K562 (cell line): ENCODE data around the gene UBR1. TPM values are rescaled to one million over a fixed set of nuclear protein-coding genes. Genes with fewer than 3 reads are reported as not detected.

ENCODE experiments used
- ARNT ChIP-seq, 2 experiments: fragments of 450-650 bp; IDR thresholded peaks; 2 replicates each; pipeline ENCODE4 v1.6.1; 2016; ENCODE audit warnings: mild to moderate bottlenecking in 1 of 2
- ATF1 ChIP-seq, 2 experiments: fragments of 450-650 bp in 1 of 2; IDR thresholded peaks; 2 replicates each; pipeline ENCODE4 v1.6.1; 2016; ENCODE audit warnings: missing compliant biosample characterization in 1 of 2, missing genetic modification characterization in 1 of 2
- CBX8 ChIP-seq: fragments of 200-600 bp; sonication (generic); IDR thresholded peaks from 2 replicates; pipeline ENCODE4 v1.6.1; 2012; ENCODE audit warnings: borderline replicate concordance, mixed run types, low read depth, mild to moderate bottlenecking, moderate library complexity, mixed read lengths, low read length, control low read depth, inconsistent platforms; ENCODE audit not compliant: poor library complexity, severe bottlenecking; ENCODE audit errors: extremely low read depth
- CHCHD3 ChIP-seq: fragments of 250-450 bp; sonication (Bioruptor Pico); IDR thresholded peaks from 2 replicates; pipeline ENCODE4 v2.1.2; 2022; ENCODE audit warnings: mild to moderate bottlenecking
- CREBBP ChIP-seq: IDR thresholded peaks from one replicate; pipeline ENCODE4 v1.6.1; 2012; ENCODE audit warnings: low read depth, mild to moderate bottlenecking, control low read depth, inconsistent platforms, low read length
- ELF2 ChIP-seq: fragments of 250-450 bp; sonication (Bioruptor Pico); IDR thresholded peaks from 2 replicates; pipeline ENCODE4 v1.5.0; 2021; ENCODE audit warnings: mild to moderate bottlenecking
- ILK ChIP-seq: fragments of 450-650 bp; IDR thresholded peaks from 2 replicates; pipeline ENCODE4 v1.6.1; 2016; ENCODE audit warnings: missing genetic modification characterization, low read depth, mild to moderate bottlenecking, missing compliant biosample characterization, moderate library complexity, borderline replicate concordance
- LEF1 ChIP-seq: fragments of 450-650 bp; IDR thresholded peaks from 2 replicates; pipeline ENCODE4 v1.6.1; 2016; ENCODE audit warnings: mild to moderate bottlenecking
- MAFG ChIP-seq: fragments of 450-650 bp; conservative IDR thresholded peaks from 2 replicates; pipeline ENCODE4 v1.6.1; 2016; ENCODE audit warnings: missing genetic modification characterization, missing compliant biosample characterization
- NCOA6 ChIP-seq: fragments of 450-650 bp; IDR thresholded peaks from 2 replicates; pipeline ENCODE4 v1.6.1; 2017; ENCODE audit warnings: mild to moderate bottlenecking
- PRPF4 ChIP-seq: fragments of 200-400 bp; formaldehyde crosslinking; IDR thresholded peaks from one replicate; pipeline ENCODE4 v1.6.1; 2017; ENCODE audit warnings: low read length, low read depth, mild to moderate bottlenecking; ENCODE audit not compliant: insufficient read depth, poor library complexity, severe bottlenecking
- SAFB ChIP-seq: fragments of 200-400 bp; formaldehyde crosslinking; IDR thresholded peaks from 2 replicates; pipeline ENCODE4 v1.6.1; 2017; ENCODE audit warnings: low read depth, low read length, borderline replicate concordance
- SNIP1 ChIP-seq: fragments of 450-650 bp; IDR thresholded peaks from 2 replicates; pipeline ENCODE4 v1.7.1; 2017; ENCODE audit warnings: low read depth, mild to moderate bottlenecking
- STAT5B ChIP-seq: fragments of 250-450 bp; sonication (Bioruptor Pico); IDR thresholded peaks from 2 replicates; pipeline ENCODE4 v1.8.0; 2021; ENCODE audit warnings: mild to moderate bottlenecking, inconsistent platforms
- TBP ChIP-seq: optimal IDR thresholded peaks from 2 replicates; pipeline ENCODE3; 2011; ENCODE audit warnings: low read depth, low read length, improper control_type of control experiment
- TCF7L2 ChIP-seq: fragments of 150-350 bp; IDR thresholded peaks from 2 replicates; pipeline ENCODE4 v1.6.1; 2016; ENCODE audit warnings: low read depth, mild to moderate bottlenecking, low read length, moderate library complexity
- U2AF2 ChIP-seq: fragments of 200-400 bp; formaldehyde crosslinking; optimal IDR thresholded peaks from 2 replicates; pipeline ENCODE3; 2017; ENCODE audit warnings: low read depth, mild to moderate bottlenecking, low read length
- ZNF316 ChIP-seq: fragments of 450-650 bp; IDR thresholded peaks from 2 replicates; pipeline ENCODE4 v1.6.1; 2016
- ZNF551 ChIP-seq: fragments of 250-450 bp; sonication (Bioruptor Pico); IDR thresholded peaks from 2 replicates; pipeline ENCODE4 v1.5.0; 2021; ENCODE audit warnings: mild to moderate bottlenecking, moderate library complexity
- polyA plus RNA-seq, 8 experiments: library from polyadenylated mRNA; depleted of rRNA in 4 of 8; stranded (reverse) in 5 of 8; unstranded in 3 of 8; fragments of >200 nt; fragmentation: Nextera tagmentation in 2 of 8; fragmentation: Illumina TruSeq in 1 of 8; extraction: Ambion mirVana in 2 of 8; extraction: Trizol in 1 of 8; gene quantifications; 2 replicates each; pipeline versions ENCODE4 v1.2.1 to v1.2.3, GENCODE V29; 2011 to 2014; ENCODE audit warnings: inconsistent platforms in 1 of 8, missing spikeins in 1 of 8
- total RNA-seq, 7 experiments: library from RNA; depleted of rRNA in 6 of 7; stranded (reverse); fragments of >200 nt in 6 of 7; fragmentation: Illumina TruSeq in 2 of 7; extraction: Trizol in 2 of 7; gene quantifications; 2 replicates each; pipeline versions ENCODE4 v1.2.1 to v1.2.3, GENCODE V29; 2011 to 2021; ENCODE audit warnings: low replicate concordance in 1 of 7
- TF ChIP-seq, protein P1 (sequence below): IDR thresholded peaks from 2 replicates; pipeline ENCODE4 v1.6.1; 2016; ENCODE audit warnings: missing genetic modification characterization, missing compliant biosample characterization
- TF ChIP-seq, protein P2 (sequence below): sonication (generic); formaldehyde crosslinking; IDR thresholded peaks from 2 replicates; pipeline ENCODE4 v1.8.0; 2022; ENCODE audit warnings: mild to moderate bottlenecking, missing genetic modification reagents
- TF ChIP-seq, protein P3 (sequence below): fragments of 450-650 bp; IDR thresholded peaks from 2 replicates; pipeline ENCODE4 v1.6.1; 2016; ENCODE audit warnings: missing biosample characterization, missing genetic modification characterization
- TF ChIP-seq, protein P4 (sequence below): sonication (generic); formaldehyde crosslinking; IDR thresholded peaks from 2 replicates; pipeline ENCODE4 v1.9.0; 2022; ENCODE audit warnings: mild to moderate bottlenecking, missing genetic modification reagents
- TF ChIP-seq, protein P5 (sequence below): sonication (generic); formaldehyde crosslinking; IDR thresholded peaks from 2 replicates; pipeline ENCODE4 v1.8.0; 2022; ENCODE audit warnings: missing genetic modification reagents, mild to moderate bottlenecking, moderate library complexity, borderline replicate concordance

The UBR1 gene
- total and polyA plus RNA-seq, 9 of the 15 experiments (the other 6 are each of a cell fraction or from before 2014, with no cell fraction given), result 5.8 to 30.7 (median 15.3) TPM

DNA sequence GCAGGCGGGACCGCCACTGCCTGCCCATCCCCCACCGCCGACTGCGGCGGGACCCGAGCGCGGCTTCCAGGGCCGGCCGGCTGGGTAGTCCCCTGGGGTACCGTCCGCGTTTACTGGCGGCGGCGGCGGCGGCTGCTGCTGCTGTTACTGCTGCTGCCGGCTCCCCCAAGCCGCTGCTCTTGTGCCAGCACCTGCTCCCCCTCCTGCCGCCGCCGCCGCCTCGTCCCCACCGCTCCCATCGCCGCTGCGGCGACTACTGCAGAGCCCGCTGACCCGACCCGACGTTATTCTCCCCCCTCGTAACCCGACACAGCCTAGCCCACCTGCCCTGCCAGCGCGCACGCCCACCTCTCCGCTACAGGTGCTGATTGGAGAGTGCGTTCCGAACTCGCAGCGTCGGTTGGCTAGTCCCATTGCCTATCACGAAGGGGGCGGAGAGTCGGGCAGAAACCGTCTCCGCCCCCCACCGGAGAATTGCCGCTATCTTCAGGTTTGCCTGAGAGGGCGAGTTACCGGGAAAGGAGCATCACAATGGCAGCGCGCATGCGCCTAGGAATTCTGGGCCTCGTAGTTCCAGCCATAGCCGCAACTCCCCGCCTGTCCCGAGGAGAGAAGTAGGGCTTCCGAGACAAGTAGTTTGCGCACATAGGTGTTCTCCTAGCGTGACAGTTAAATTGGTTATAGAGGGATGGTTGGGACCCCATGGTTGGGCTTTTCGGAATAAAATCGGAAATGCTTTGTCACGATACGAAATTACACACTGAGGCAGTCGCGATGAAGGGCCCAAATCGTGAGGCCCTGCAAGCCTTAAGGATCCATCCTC lies 185.1 kb downstream of the UBR1 start, which contains the start of gene TTBK2 (continued):
- TF ChIP-seq, protein P1, sequence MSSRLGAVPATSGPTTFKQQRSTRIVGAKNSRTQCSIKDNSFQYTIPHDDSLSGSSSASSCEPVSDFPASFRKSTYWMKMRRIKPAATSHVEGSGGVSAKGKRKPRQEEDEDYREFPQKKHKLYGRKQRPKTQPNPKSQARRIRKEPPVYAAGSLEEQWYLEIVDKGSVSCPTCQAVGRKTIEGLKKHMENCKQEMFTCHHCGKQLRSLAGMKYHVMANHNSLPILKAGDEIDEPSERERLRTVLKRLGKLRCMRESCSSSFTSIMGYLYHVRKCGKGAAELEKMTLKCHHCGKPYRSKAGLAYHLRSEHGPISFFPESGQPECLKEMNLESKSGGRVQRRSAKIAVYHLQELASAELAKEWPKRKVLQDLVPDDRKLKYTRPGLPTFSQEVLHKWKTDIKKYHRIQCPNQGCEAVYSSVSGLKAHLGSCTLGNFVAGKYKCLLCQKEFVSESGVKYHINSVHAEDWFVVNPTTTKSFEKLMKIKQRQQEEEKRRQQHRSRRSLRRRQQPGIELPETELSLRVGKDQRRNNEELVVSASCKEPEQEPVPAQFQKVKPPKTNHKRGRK (tag), result no peak
- TF ChIP-seq SAFB (no peak), ARNT (IDR thresholded peaks at IDR 0.05) (no peak), TBP (peak; percentile 70), CHCHD3 (CRISPR knock-in tag) (no peak), CREBBP (no peak), ZNF551 (CRISPR knock-in tag) (no peak), U2AF2 (no peak), MAFG (no peak), LEF1 (0 out of 2 replicates have a peak, but pooled peaks have one; percentile 34), NCOA6 (peak; percentile 79), ZNF316 (no peak), ATF1 (CRISPR knock-in tag; IDR thresholded peaks at IDR 0.05) (no peak), ATF1 (tag; IDR thresholded peaks at IDR 0.05) (peak; percentile 91), TCF7L2 (no peak), CBX8 (no peak), PRPF4 (no peak), SNIP1 (no peak), ILK (no peak), ELF2 (no peak), STAT5B (CRISPR knock-in tag) (no peak)
- TF ChIP-seq, protein P2, sequence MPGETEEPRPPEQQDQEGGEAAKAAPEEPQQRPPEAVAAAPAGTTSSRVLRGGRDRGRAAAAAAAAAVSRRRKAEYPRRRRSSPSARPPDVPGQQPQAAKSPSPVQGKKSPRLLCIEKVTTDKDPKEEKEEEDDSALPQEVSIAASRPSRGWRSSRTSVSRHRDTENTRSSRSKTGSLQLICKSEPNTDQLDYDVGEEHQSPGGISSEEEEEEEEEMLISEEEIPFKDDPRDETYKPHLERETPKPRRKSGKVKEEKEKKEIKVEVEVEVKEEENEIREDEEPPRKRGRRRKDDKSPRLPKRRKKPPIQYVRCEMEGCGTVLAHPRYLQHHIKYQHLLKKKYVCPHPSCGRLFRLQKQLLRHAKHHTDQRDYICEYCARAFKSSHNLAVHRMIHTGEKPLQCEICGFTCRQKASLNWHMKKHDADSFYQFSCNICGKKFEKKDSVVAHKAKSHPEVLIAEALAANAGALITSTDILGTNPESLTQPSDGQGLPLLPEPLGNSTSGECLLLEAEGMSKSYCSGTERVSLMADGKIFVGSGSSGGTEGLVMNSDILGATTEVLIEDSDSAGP (CRISPR knock-in tag), result no peak
- TF ChIP-seq, protein P3, sequence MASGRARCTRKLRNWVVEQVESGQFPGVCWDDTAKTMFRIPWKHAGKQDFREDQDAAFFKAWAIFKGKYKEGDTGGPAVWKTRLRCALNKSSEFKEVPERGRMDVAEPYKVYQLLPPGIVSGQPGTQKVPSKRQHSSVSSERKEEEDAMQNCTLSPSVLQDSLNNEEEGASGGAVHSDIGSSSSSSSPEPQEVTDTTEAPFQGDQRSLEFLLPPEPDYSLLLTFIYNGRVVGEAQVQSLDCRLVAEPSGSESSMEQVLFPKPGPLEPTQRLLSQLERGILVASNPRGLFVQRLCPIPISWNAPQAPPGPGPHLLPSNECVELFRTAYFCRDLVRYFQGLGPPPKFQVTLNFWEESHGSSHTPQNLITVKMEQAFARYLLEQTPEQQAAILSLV (tag), result no peak
- TF ChIP-seq, protein P4, sequence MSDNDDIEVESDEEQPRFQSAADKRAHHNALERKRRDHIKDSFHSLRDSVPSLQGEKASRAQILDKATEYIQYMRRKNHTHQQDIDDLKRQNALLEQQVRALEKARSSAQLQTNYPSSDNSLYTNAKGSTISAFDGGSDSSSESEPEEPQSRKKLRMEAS (CRISPR knock-in tag), result no peak
- TF ChIP-seq, protein P5, sequence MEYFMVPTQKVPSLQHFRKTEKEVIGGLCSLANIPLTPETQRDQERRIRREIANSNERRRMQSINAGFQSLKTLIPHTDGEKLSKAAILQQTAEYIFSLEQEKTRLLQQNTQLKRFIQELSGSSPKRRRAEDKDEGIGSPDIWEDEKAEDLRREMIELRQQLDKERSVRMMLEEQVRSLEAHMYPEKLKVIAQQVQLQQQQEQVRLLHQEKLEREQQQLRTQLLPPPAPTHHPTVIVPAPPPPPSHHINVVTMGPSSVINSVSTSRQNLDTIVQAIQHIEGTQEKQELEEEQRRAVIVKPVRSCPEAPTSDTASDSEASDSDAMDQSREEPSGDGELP (CRISPR knock-in tag), result peak; percentile 74; the same call in 1 of the 2 replicates
